Measurements from ENCODE around the gene C1R.

C1R gene

DNA sequence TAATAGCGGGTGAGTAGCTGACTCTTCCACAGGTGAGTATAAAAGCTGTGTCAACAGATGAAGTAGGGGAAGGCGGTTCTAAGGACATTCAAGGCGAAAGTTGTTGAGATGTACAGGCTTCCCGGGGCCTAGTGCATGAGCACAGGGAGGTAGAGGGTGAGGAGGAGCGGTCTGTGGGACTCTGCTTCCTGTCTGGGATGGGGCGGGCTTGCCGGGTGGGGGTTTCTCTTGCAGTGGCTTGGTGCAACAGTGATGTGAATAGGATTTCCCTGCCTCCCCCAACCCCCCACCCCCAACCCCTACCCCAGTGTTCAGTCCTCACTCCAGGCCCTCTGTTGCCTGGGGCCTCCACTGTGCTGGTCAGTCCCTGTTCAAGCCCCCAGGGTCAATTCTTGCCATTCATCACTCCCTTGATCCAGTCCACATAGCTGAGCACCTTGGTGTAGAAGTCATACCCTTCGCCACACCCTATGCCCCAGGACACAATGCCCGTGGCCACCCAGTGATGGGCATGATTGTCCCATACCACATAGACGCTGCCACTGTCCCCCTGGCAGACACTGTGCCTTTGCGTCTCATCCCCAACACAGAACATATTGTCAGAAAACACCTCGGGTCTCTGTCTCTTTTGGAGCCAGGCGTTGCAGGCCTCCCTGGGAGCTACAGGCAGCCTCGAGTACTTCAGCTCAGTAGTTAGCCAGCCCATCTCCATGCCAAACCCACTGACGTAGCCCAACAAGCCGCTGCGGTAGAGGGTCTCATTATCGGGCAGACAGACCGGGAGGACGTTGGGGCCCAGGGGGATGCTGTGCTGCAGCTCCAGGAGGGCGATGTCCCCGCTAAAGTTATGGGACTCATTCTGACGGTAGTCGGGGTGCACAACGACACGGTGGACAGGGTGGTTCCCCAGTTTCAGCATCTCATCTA lies 4.0 kb upstream of the C1R start:
- DNase-seq = no peak

DNA sequence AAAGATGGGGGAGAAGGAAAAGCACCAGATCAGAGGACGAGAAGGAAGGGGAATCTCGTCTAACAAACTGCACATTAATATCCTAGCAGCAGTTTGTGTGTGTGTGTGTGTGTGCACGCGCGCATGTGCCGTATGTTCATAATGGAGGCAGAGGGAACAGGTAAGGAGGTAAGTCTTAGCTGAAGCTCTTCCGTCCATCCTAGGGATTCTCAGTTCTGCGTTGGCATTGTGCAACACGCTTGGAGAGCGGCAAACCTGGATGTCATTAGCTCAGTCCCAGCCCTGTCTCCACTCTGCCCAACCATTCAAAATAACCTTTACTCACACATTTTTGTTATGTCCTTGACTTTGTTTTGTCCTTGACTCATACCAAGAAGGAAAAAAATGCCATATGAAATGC lies 1.6 kb upstream of the C1R start:
- no peak for DNase-seq

DNA sequence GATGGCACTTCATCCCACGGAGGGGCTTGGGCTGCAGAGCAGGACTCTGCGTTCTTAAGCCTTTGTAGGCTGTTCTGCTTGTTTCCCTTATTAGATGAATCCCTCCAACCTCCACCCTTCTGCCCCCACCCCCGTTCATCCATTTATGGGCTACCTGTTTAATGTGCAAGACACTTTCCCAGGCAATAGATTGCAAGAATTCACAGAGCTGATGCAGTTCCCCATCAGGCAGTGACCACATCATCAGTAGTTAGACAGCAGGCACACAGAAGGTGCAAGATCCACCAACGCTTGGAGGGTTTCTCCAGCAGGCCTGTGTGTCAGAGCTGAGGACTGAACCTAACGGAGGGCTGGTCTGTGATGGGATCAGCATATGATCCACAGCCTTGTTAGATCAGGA lies 1.2 kb upstream of the C1R start:
- DNase-seq = no peak

DNA sequence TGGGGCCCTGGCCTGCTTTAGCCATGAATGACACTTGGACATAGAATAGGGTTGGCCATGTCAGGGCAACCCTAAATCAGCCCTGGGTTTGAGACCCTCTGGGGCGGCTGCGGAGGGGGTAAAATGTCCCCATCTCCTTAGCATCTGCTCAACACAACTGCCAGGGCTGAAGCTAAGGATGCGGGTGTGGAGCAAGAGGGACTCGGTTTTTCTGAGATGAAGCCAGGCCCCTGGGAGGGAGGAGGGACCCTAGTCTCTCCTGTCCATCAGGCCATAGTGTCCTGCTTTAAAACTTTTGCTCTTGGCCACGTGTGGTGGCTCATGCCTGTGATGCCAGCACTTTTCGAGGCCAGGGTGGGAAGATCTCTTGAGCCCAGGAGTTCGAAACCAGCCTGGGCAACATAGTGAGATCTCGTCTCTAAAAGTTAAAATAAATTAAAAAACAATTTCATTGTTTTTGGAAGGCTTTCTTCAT lies 778 bp upstream of the C1R start:
- no peak for DNase-seq

DNA sequence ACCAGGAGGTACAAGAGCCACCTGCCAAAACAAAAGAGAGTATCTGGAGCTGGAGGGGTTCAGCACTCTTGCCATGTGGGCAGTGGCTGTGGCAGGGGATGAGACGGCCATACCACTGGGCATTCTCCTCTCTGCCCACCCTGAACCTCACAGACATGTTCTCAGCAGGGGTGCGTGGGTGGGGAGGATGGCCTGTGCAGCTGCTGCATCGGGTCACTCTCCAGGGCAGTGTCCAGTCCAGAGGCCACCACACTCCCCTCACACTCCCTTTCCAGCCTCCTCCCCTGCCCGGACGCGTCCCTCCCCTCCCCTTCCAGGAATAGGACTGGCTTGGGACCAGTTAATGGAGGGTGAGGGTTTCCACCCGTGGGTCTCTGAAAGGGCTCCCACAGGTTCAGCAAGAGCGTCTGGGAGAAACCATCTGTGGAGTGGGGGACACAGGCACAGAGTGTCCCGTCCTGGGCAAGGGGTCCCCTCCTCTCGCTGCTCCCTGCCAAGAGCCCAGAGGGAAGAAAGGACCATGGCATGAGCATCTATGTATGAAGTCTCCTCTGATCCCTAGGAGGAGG lies 501 bp downstream of the C1R start:
- DNase-seq = no peak

DNA sequence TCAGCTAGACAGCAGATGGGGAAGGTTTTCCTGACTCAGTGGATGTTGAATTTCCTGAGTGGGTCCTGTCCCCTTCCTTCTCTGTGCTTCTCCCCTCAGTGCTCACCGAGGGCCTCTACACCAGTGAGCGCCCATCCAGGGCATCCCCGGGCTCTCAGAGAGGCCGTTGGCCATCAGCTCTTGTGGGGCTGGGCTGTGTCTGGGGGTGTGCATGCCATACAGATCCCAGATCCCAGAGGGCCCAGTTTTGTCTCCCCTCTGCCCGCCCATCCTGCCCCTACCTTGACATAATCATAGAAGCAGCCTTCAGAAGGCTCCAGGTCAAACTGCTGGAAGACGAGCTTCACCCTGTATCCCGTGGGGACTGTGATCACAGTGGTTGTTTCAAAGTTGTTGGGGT lies 1.1 kb downstream of the C1R start:
- DNase-seq = no peak

DNA sequence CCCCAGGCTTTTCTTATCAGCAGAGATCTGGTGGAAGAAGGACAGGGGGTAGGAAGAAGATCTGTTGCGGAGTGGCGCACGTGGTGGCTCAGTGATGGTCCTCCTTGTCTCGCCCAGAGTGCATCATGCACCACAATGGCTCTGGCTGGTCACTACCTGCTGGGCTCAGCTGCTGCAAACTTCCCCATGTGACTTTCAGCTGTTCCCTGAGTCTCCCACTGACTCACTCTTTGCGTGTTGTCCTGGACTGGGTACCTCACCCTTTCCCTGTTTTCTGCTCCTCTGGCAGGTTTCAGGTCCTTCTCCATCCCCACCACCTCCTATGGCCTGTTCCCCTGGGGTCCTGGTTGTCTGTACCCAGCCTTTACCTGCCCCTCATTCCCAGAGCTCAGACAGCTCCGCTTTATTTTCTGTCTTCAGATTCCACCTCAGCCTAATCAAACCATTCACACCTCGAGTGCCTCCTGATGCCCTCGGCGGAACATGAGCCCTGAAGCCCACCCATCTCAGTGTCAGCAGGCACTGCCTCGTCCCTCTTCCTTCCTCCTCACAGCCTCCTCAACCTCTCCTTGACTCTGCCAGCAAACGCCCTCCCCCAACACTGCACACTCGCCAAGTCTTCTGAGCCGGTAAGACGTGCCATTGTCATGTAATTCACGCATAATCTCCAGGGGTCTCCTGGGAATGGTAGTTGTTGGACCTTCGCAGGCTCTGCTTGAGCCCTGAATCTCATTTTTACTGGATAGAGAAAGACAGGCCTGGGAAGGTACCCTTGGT lies 1.8 kb downstream of the C1R start:
- DNase-seq = no peak

DNA sequence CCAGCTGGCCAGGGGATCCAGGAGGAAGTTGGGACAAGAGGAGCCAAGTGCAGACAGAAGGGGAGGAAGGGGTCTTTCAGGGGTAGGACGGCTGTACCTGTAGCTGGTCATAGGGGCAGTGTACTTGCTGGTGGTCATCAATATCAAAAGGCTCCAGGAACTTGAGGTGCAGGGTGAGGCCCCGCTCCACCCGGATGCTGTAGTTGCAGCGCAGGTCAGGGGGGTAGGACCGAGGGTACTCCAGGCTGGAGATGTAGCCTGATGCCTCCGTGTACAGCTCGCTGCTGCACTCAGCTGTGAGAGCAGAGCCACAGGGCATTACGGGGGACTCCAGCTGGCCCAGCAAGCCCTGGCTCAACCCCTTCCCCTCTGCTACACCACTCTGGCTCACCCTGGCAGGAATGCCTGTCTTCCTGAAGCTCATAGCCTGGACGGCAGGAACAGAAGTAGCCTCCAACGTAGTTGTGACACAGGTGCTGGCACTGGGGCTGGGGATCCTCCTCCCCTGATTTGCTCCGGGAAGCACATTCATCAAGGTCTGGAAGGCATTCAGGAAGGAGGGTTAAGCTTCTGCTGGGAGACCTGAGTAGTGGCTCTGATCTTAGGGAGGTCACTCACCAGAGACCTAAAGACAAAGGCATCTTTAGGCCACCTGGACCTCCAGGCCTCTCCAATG lies 2.9 kb downstream of the C1R start:
- no peak for DNase-seq

DNA sequence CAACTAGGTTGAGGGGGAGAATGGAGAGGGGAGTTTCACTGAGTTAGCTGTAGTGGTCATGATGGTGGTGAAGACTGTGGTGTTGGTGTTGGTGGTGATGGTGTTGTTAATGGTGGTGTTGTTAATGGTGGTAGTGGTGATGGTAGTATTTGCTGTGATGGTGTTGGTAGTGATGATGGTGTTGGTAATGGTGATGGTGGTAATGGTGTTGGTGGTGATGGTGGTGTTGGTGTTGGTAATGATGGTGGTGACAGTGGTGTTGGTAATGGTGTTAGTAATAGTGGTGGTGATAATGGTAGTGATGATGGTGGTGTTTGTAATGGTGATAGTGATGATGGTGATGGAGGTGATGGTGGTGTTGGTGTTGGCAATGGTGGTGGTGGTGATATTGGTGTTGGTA lies 9.1 kb downstream of the C1R start:
- no peak for DNase-seq

DNA sequence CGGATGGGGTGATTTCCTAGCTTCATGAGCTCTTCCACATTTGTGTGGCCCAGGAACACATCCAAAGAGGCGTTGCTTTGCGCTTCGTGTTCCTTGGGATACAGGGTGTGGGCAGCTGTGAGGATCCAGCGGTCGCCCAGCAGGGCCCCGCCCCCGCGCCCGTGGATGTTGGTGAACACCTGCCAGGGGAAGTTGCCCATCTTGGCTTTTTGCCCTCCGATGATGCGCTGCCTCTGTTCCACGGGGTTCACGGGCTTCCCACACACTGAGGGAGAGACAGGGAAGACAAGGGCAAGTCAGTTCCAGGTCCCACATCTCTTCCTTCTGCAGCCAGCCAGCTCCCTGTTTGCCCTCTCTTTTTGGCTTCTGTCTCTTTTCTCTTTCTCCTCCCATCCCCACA lies 11.2 kb downstream of the C1R start:
- no peak for DNase-seq

DNA sequence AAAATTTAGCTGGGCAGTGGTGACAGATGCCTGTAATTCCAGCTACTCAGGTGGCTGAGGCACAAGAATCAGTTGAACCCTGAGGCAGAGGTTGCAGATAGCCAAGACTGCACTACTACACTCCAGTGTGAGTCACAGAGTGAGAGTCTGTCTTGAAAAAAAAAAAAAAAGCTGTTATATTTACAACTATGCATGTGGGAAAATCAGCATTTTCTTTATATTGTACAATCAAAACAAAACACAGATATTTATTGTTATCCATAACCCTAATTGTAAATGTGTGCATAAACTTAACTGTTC lies 12.5 kb downstream of the C1R start:
- no peak for DNase-seq

DNA sequence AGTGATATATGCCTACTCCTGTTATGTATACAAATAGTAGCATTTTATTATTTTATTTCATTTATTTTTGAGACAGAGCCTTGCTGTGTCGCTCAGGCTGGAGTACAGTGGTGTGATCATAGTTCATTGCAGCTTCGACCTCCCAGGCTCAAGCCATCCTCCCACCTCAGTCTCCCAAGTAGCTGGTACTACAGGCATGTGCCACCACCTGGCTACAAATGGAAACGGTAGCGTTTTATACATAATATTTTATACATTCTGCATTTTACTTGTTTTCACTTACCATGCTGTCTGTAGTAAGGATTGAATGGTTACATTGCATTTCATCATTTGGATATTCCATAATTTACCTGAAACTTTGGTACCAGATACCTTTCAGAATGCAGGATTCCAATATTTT lies 14.1 kb downstream of the C1R start:
- DNase-seq = no peak

DNA sequence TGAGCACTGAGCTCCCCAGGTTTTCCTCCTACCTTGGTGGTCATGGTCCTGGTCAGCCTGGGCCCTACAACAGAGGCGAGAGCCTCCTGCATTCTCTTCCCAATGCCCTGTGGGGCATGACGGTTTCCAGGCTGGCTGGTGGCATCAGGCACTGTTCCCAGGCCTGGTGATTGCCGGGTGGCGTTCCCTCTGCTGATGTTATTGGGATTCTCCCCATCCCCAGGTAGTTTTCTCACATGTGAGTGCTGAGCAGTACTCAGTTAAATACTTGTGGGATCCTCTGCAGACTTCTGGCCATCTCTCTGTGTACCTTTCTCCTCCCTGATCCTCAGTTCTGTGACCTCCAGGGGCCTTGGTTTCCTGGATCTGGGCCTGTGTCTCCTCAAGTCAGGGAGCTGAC lies 15.8 kb downstream of the C1R start:
- no peak for DNase-seq

DNA sequence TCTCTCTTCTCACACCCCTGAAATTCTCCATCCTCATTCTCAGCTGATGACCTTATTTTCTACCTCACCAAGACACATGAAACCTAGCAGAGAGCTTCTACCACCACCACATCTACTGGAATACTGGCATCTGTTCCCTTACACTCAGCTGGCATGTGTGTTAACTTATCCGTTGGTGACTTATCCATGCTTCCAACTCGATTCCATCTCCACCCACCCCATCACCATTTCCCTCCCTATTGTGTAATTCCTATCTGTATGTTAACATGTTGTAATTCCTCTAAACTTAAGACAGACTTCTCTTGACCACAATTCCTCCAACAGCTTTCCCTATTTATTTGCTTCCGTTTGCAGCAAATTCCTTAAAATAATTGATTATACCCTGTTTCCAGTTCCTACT lies 16.3 kb downstream of the C1R start:
- no peak for DNase-seq

DNA sequence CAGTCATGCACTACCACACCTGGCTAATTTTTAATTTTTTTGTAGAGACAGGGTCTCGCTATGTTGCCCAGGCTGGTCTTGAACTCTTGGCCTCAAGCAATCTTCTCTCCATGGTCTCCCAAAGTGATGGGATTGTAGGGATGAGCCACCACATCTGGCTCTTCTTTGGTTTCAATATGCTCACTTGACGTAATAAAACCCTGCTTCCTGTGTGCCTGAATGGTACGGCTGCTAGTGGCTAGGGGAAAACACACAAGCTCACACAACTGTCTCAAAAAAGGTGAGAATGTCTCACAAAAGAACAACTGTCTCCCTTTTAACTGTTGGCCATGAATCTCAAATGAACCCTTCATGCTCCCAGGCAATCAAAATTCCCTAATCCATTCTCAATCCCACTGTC lies 16.7 kb downstream of the C1R start:
- DNase-seq = no peak

DNA sequence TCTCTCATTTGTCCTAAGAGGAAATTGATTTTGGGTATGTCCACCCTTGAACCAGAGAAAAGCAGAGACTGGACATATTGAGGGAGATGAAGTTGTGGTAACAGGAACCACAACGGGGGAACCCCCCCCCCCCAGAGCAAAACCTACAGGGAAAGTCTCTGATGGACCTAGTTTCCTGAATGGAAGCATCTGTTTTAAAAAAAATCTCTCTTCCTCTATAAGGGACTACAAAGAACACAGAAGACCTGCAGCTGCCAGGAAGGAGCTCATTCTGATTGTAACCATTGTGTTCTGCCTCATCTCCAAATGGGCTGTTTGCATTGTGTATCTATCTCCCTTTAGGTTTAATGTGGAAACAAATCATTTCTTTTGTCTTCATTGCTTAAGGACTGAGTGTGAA lies 18.3 kb downstream of the C1R start:
- no peak for DNase-seq

DNA sequence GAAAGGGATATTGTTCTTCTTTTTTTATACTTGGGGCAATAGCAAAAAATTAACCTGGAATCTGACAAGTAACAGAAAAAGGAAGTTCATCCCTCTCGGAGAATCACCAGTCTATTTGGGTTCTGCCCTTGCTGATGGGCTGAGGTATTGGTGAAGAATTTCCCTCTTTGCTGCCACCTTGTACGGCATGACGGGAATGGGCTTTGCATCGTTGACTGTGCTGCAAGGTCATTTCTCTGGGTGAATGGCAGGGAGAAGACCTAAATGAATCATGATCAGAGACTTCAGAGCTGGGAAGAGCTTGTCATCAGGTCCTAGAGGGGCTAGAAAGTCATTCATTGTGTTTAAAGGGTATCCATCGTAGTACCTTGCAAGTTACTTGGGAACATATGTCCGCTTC lies 19.7 kb downstream of the C1R start:
- DNase-seq = no peak

DNA sequence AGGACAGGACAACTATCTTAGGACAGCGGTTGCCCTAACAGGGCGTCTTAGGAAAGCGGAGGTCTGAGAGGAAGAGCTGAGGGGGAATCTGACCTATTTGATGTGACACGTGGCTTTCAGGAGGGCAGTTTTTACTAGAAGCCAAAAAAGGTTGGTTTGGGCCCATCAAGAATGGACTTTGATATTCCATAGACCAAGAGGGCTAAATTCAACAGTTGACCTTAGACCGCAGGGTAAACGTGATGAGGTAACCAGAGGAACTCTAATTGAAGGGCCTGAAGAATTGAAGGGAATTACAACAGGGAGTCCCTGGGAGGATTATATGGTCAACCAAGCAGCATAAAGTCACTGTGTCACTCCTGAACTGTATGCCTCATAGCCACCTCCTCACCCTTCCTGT lies 20.2 kb downstream of the C1R start:
- no peak for DNase-seq

DNA sequence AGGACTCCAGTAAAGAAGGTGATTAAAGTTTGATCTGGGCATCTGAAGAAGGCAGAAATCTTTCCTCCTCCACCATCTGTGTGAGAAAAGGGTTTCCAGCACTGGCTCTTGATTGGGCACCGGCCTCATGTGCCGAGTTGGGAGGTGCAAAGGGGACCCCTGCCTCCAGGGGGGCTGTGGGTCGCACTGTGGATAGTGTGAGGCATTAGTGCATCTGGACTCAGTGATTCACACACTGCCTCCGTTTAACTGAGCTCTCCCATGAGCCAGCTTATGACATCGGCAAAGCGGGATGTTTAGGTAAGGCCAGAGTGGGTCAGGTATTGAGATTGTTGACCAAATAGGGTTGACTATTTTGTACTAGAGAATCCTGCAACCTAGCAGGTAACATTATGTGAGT lies 22.9 kb downstream of the C1R start:
- DNase-seq = no peak

DNA sequence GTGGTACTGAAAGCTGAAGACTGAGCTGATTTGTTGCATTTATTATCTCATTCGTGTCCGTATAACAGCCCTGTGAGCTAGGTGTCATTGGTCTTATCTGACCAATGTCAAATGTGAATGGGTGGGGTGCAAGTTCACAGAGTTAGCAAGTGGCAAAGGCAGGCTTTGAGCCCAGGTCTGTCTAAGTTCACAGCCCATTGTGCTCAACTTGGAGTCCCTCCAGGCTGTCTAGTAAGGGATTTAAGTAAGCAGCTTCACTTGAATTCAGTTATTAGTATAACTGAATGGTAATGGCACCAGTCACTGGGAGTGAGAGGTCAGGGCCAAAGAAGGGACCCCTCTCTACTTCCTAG lies 23.3 kb downstream of the C1R start:
- no peak for DNase-seq

DNA sequence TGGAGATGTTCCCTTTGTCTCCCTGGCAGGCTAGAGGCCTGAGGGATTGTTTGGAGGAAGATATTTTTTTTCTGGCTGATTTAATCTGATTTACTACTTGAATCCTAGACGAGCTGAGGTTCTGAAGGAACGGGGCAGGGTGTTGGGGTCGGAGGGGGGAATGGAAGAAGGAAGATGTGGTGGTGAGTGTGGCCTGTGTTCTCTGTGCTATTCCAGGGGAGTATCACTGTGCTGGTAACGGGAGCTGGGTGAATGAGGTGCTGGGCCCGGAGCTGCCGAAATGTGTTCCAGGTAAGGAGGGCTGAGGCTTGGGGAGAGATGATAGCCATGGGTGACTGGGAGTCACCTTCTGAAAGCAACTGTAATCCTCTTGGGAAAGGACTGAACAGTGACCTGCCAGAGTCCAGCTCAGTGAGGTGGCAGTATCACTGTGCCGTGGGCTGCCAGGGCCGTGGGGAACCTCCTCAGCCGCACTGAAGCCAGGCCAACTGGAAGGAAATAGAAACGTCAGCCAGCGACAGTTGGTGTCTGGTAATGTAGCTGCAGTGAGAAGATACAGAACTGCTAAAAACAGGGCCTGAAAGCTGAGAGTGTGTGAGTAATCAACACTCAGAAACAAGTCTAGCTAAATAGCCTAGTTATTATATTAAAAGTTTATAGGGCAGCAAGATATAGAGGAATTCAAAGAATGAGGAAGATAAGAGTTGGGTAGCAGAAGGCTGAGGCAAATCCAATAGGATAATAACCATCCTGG lies 23.8 kb downstream of the C1R start:
- DNase-seq = no peak

DNA sequence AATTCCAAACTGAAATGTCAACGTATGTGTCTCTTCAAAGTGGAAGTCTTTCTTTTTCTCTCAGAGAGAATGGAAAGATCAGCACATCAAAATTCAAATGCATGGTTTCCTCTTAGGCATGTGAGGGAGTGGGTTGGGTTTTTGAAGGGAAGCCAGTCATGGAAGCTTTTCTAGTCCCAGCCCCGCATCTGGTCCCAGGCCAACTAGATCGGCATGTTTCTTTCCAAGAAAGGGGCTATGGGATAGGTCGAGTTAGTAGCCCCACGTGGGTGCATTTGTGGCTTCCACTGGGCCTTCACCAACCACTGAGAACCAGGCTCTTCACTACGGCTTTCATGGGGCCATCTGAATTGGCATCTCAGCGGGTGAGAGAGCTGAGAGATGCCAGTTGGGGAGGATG lies 25.1 kb downstream of the C1R start:
- no peak for DNase-seq

DNA sequence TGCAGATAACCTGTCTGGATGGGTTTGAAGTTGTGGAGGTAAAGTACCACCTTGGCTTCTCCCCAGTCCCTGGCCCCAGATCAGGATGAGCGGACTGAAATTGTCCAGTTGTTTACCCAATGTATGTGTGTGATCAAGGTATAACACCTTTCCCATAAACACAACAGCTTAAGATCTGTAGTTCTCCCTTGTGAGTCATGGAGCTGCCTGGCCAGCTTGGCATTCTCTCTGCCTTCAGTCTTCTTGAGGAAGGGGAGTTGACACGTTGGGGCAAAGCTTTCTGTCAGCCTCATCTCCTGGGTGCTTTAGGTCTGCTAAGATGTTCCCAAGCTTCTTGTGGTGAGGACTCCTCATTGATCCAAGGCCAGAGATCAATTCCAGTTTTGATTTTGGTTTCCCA lies 25.6 kb downstream of the C1R start:
- no peak for DNase-seq

Data from activated gamma-delta T cell (primary cell).